Spleen (tissue), 7 donors: ENCODE results near the gene S1PR2.

ENCODE experiments used
- POLR2A ChIP-seq, 3 donors: fragments of 450-650 bp; IDR thresholded peaks; one replicate each; pipeline ENCODE4 v1.5.1; 2017; ENCODE audit warnings: antibody characterized with exemption in 3 of 3, mild to moderate bottlenecking in 1 of 3
- POLR2AphosphoS5 ChIP-seq, 3 donors: sonication (generic); formaldehyde crosslinking; IDR thresholded peaks; one replicate each; pipeline ENCODE4 v1.5.1; 2017; ENCODE audit warnings: antibody characterized with exemption in 3 of 3
- TF ChIP-seq, protein P1 (sequence below), 11 experiments: fragments of 200-600 bp in 7 of 11; fragments of 450-650 bp in 4 of 11; sonication (generic) in 4 of 11; IDR thresholded peaks in 8 of 11; conservative IDR thresholded peaks in 3 of 11; 1 replicate in 7 of 11; 2 replicates in 4 of 11; pipeline versions ENCODE4 v1.4.0 to v1.8.0; 2016 to 2021; ENCODE audit warnings: antibody characterized with exemption in 11 of 11, inconsistent platforms in 4 of 11, mild to moderate bottlenecking in 1 of 11
- donor health status: DM: no; HTN: no; CAD: no; lungs with moderate emphysema.
- donor health status: DM: no; HTN: no; CAD: no.
- donor health status: DM: no; HTN: no; CAD: no.

DNA sequence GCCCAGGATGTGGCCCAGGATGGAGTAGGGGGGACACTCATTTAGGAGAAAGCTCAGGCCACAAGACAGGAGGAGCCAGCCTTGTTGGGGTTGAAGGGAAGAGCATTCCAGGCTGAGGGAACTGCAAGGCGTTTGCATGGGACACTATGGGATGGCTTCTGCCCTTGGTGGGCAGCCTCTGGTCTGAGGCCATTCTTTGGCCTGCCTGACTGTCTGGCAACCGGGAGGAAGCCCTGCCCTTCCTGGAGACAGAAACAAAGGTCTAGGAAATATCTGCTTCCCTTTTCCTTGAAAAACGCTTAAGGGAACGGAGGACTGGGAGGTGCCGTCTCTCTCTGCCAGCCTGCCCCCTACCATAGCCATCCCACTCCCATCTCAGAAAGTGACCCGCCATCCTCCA is 36.9 kb upstream of the S1PR2 start:
- TF ChIP-seq POLR2A (IDR thresholded peaks at IDR 0.05) = no peak
- TF ChIP-seq, protein P1, sequence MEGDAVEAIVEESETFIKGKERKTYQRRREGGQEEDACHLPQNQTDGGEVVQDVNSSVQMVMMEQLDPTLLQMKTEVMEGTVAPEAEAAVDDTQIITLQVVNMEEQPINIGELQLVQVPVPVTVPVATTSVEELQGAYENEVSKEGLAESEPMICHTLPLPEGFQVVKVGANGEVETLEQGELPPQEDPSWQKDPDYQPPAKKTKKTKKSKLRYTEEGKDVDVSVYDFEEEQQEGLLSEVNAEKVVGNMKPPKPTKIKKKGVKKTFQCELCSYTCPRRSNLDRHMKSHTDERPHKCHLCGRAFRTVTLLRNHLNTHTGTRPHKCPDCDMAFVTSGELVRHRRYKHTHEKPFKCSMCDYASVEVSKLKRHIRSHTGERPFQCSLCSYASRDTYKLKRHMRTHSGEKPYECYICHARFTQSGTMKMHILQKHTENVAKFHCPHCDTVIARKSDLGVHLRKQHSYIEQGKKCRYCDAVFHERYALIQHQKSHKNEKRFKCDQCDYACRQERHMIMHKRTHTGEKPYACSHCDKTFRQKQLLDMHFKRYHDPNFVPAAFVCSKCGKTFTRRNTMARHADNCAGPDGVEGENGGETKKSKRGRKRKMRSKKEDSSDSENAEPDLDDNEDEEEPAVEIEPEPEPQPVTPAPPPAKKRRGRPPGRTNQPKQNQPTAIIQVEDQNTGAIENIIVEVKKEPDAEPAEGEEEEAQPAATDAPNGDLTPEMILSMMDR (IDR thresholded peaks at IDR 0.05 in 8 of 11, conservative IDR thresholded peaks at IDR 0.05 in 3 of 11) = peak in 1 of 11 experiments; percentile 9
- peak in 2 of 3 donors; percentile 71 to 72 for TF ChIP-seq POLR2AphosphoS5 (IDR thresholded peaks at IDR 0.05)
